ENCODE data around the gene FGFR4.

Gene FGFR4

GRCh38 chr5:177128551-177128981, 41.9 kb downstream of the FGFR4 start:
- Histone ChIP-seq H3K9me2 (replicated peaks; ENCODE audit: insufficient read depth, low read length) (no peaks in the 10 kb centered on the region), H4K20me1 (ENCODE audit: low read depth, low read length) (no peaks in the 10 kb centered on the region), H3K36me3 (ENCODE audit: low read length) (no peaks in the 10 kb centered on the region), H3K27me3 (ENCODE audit: low read length) (no peaks in the 10 kb centered on the region), H3K79me2 (ENCODE audit: insufficient read depth, low read length) (no peaks in the 10 kb centered on the region), H3K4me3 (ENCODE audit: insufficient read depth, low read length, poor library complexity, severe bottlenecking) (no peak overlapping the region), H3K9me3 (ENCODE audit: insufficient read depth, low read length) (no peaks in the 10 kb centered on the region), H3K9ac (ENCODE audit: low read length) (peak overlapping the region; percentile 6; the same call in 1 of the 2 replicates), H3K4me2 (ENCODE audit: low read depth, low read length, poor library complexity, severe bottlenecking) (peak overlapping the region; percentile 14), H2AFZ (ENCODE audit: low read depth, low read length, severe bottlenecking) (no peak overlapping the region), H3K27ac (ENCODE audit: low read depth, low read length) (peak overlapping the region; percentile 62), H3F3A (ENCODE audit: insufficient read depth) (peaks cover 59% of the 10 kb centered on the region)
- TF ChIP-seq EZH2phosphoT487 (conservative IDR thresholded peaks at IDR 0.05; ENCODE audit: low read length) (no peak), CTCF (IDR thresholded peaks at IDR 0.05; ENCODE audit: insufficient read depth, low read length, poor library complexity, severe bottlenecking) (no peak)

GRCh38 chr5:177130211-177131018, 43.7 kb downstream of the FGFR4 start:
- H3K9me3 ChIP-seq (ENCODE audit: insufficient read depth, low read length): no peaks in the 10 kb centered on the region
- no peak overlapping the region for H3K4me2 ChIP-seq (ENCODE audit: low read depth, low read length, poor library complexity, severe bottlenecking)
- TF ChIP-seq EZH2phosphoT487 (conservative IDR thresholded peaks at IDR 0.05; ENCODE audit: low read length) (no peak), CTCF (IDR thresholded peaks at IDR 0.05; ENCODE audit: insufficient read depth, low read length, poor library complexity, severe bottlenecking) (no peak)
- no peak overlapping the region for H2AFZ ChIP-seq (ENCODE audit: low read depth, low read length, severe bottlenecking)
- peak overlapping the region; percentile 62 for H3K27ac ChIP-seq (ENCODE audit: low read depth, low read length)
- H4K20me1 ChIP-seq (ENCODE audit: low read depth, low read length): no peaks in the 10 kb centered on the region
- no peaks in the 10 kb centered on the region for H3K27me3 ChIP-seq (ENCODE audit: low read length)
- H3K36me3 ChIP-seq (ENCODE audit: low read length): no peaks in the 10 kb centered on the region
- no peak overlapping the region for H3K9ac ChIP-seq (ENCODE audit: low read length)
- peaks cover 47% of the 10 kb centered on the region for H3F3A ChIP-seq (ENCODE audit: insufficient read depth)
- H3K4me3 ChIP-seq (ENCODE audit: insufficient read depth, low read length, poor library complexity, severe bottlenecking): no peak overlapping the region
- H3K9me2 ChIP-seq (replicated peaks; ENCODE audit: insufficient read depth, low read length): no peaks in the 10 kb centered on the region
- peaks cover 12% of the 10 kb centered on the region for H3K79me2 ChIP-seq (ENCODE audit: insufficient read depth, low read length)

GRCh38 chr5:177131019-177131320, 44.3 kb downstream of the FGFR4 start:
- Histone ChIP-seq H2AFZ (ENCODE audit: low read depth, low read length, severe bottlenecking) (no peak overlapping the region), H3K4me2 (ENCODE audit: low read depth, low read length, poor library complexity, severe bottlenecking) (no peak overlapping the region)

More at GRCh38 chr5:177131019-177131320, 44.3 kb downstream of the FGFR4 start:
- H3K4me3 ChIP-seq (ENCODE audit: insufficient read depth, low read length, poor library complexity, severe bottlenecking): no peak overlapping the region
- H3K9me3 ChIP-seq (ENCODE audit: insufficient read depth, low read length): no peaks in the 10 kb centered on the region
- no peaks in the 10 kb centered on the region for H3K9me2 ChIP-seq (replicated peaks; ENCODE audit: insufficient read depth, low read length)
- peaks cover 17% of the 10 kb centered on the region for H3K79me2 ChIP-seq (ENCODE audit: insufficient read depth, low read length)
- H3K27ac ChIP-seq (ENCODE audit: low read depth, low read length): peak overlapping the region; percentile 62
- no peak overlapping the region for H3K9ac ChIP-seq (ENCODE audit: low read length)
- no peak for TF ChIP-seq EZH2phosphoT487 (conservative IDR thresholded peaks at IDR 0.05; ENCODE audit: low read length)
- TF ChIP-seq CTCF (IDR thresholded peaks at IDR 0.05; ENCODE audit: insufficient read depth, low read length, poor library complexity, severe bottlenecking): no peak
- no peaks in the 10 kb centered on the region for H4K20me1 ChIP-seq (ENCODE audit: low read depth, low read length)
- peaks cover 3% of the 10 kb centered on the region; the same call in 1 of the 2 replicates for H3K36me3 ChIP-seq (ENCODE audit: low read length)
- H3K27me3 ChIP-seq (ENCODE audit: low read length): no peaks in the 10 kb centered on the region
- peaks cover 52% of the 10 kb centered on the region for H3F3A ChIP-seq (ENCODE audit: insufficient read depth)

Measured in SU-DHL-6 (cell line).